Endothelial cell of umbilical vein (primary cell): ENCODE data around the gene TARBP1. TPM values are rescaled to one million over a fixed set of nuclear protein-coding genes. Genes with fewer than 3 reads are reported as not detected.

Experiments used
- BruUV-seq: library from RNA; stranded (reverse); fragments of 400-500 nt; replicated peaks from 2 replicates; lab custom pipeline; 2021; lab: Mats Ljungman, UMichigan
- CTCF ChIA-PET: fragments of 300-600, 350-600 bp; sonication (Branson Sonifier 250); formaldehyde crosslinking; loops from one replicate; lab custom pipeline; 2021; ENCODE audit warnings: antibody characterized with exemption, inconsistent platforms; lab: Charles Lee
- POLR2A ChIA-PET: fragments of 300-600, 350-600 bp; sonication (Branson Sonifier 250); formaldehyde crosslinking; loops from one replicate; lab custom pipeline; 2021; ENCODE audit warnings: antibody characterized with exemption, inconsistent platforms; lab: Charles Lee
- DNase-seq: peaks from one replicate; pipeline ENCODE4 v3.0.0-alpha.2; 2011; ENCODE audit warnings: low read depth, low spot score
- FAIRE-seq: peaks from 2 replicates; lab custom pipeline; 2011; peaks lifted over from hg19 to GRCh38; lab: Jason Lieb, UNC
- H2AFZ ChIP-seq: 2 replicates; pipeline ENCODE4 v1.6.0; 2012; ENCODE audit warnings: low read depth, low read length, control low read depth, inconsistent platforms
- H3K27ac ChIP-seq: 2 replicates; pipeline ENCODE4 v1.5.1; 2011; ENCODE audit warnings: low read depth, mild to moderate bottlenecking, control low read depth, low read length, moderate library complexity; ENCODE audit not compliant: insufficient read depth
- H3K27me3 ChIP-seq, 2 experiments: 2 replicates each; pipeline versions ENCODE4 v1.6.0 to v1.6.1; 2011; ENCODE audit warnings: low read length in 2 of 2, mixed read lengths in 1 of 2; ENCODE audit not compliant: control insufficient read depth in 2 of 2, insufficient read depth in 2 of 2
- H3K36me3 ChIP-seq, 2 experiments: 2 replicates in 1 of 2; 3 replicates in 1 of 2; pipeline ENCODE4 v1.5.1; 2011; ENCODE audit warnings: low read length in 2 of 2, mild to moderate bottlenecking in 1 of 2, moderate library complexity in 1 of 2; ENCODE audit not compliant: control insufficient read depth in 2 of 2, insufficient read depth in 2 of 2; ENCODE audit errors: extremely low read depth in 1 of 2
- H3K4me1 ChIP-seq: 3 replicates; pipeline ENCODE4 v1.5.1; 2011; ENCODE audit warnings: mild to moderate bottlenecking, low read length; ENCODE audit not compliant: control insufficient read depth, insufficient read depth; ENCODE audit errors: extremely low read depth
- H3K4me2 ChIP-seq: 2 replicates; pipeline ENCODE4 v1.6.1; 2011; ENCODE audit warnings: low read length, control low read depth, mixed read lengths; ENCODE audit not compliant: insufficient read depth
- H3K4me3 ChIP-seq, 3 experiments: fragments of 200-600 bp in 1 of 3; sonication (generic), shearing (Covaris generic) in 1 of 3; replicated peaks in 1 of 3; 2 replicates each; pipeline ENCODE4 v1.5.1; 2011 to 2016; ENCODE audit warnings: control low read depth in 3 of 3, low read length in 3 of 3, mild to moderate bottlenecking in 2 of 3, inconsistent platforms in 1 of 3, low read depth in 1 of 3, moderate library complexity in 1 of 3; ENCODE audit not compliant: insufficient read depth in 1 of 3
- H3K79me2 ChIP-seq: 2 replicates; pipeline ENCODE4 v1.6.0; 2012; ENCODE audit warnings: low read length, inconsistent platforms; ENCODE audit not compliant: control insufficient read depth, insufficient read depth
- H3K9ac ChIP-seq: replicated peaks from 2 replicates; pipeline ENCODE3; 2011; ENCODE audit warnings: low read length, control low read depth; ENCODE audit not compliant: insufficient read depth; ENCODE audit errors: extremely low read depth
- H3K9me1 ChIP-seq: replicated peaks from 3 replicates; pipeline ENCODE4 v1.6.0; 2011; ENCODE audit warnings: mild to moderate bottlenecking, low read length; ENCODE audit not compliant: control insufficient read depth, insufficient read depth; ENCODE audit errors: extremely low read depth
- H3K9me3 ChIP-seq: replicated peaks from 2 replicates; pipeline ENCODE4 v1.5.1; 2012; ENCODE audit warnings: low read length, inconsistent platforms; ENCODE audit not compliant: control insufficient read depth, insufficient read depth
- H4K20me1 ChIP-seq: replicated peaks from 2 replicates; pipeline ENCODE3; 2011; ENCODE audit warnings: mild to moderate bottlenecking, low read length; ENCODE audit not compliant: control insufficient read depth, insufficient read depth; ENCODE audit errors: extremely low read depth
- EZH2 ChIP-seq: IDR thresholded peaks from 2 replicates; pipeline ENCODE4 v1.6.1; 2012; ENCODE audit warnings: borderline replicate concordance, low read depth, mild to moderate bottlenecking, moderate library complexity, low read length, inconsistent platforms; ENCODE audit not compliant: severe bottlenecking
- FOS ChIP-seq: IDR thresholded peaks from 2 replicates; pipeline ENCODE4 v1.6.1; 2011; ENCODE audit warnings: mild to moderate bottlenecking, low read length, moderate library complexity, borderline replicate concordance; ENCODE audit not compliant: insufficient read depth
- GATA2 ChIP-seq: IDR thresholded peaks from 2 replicates; pipeline ENCODE4 v1.7.0; 2011; ENCODE audit warnings: low read depth, mild to moderate bottlenecking, moderate library complexity, mixed read lengths, low read length; ENCODE audit not compliant: insufficient read length, insufficient read depth
- JUN ChIP-seq: IDR thresholded peaks from 2 replicates; pipeline ENCODE4 v1.6.1; 2011; ENCODE audit warnings: borderline replicate concordance, low read depth; ENCODE audit not compliant: insufficient read length, insufficient read depth
- MYC ChIP-seq: IDR thresholded peaks from one replicate; pipeline ENCODE4 v1.6.1; 2011; ENCODE audit warnings: mild to moderate bottlenecking, low read depth, low read length
- POLR2A ChIP-seq: IDR thresholded peaks from 2 replicates; pipeline ENCODE4 v1.6.1; 2012; ENCODE audit warnings: low read depth, mild to moderate bottlenecking, control low read depth, low read length
- POLR2AphosphoS5 ChIP-seq: IDR thresholded peaks from 2 replicates; pipeline ENCODE4 v1.6.1; 2012; ENCODE audit warnings: low read depth, mild to moderate bottlenecking, control low read depth, low read length, moderate library complexity; ENCODE audit not compliant: insufficient read depth
- dilution Hi-C: fragments of 300-500 bp; cut with MboI; formaldehyde crosslinking; loops from one replicate; pipeline ENCODE4 v1.15.0; 2019; ENCODE audit warnings: low sequenced_read_pairs; ENCODE audit not compliant: extremely low pct_ligation_motif_present
- intact Hi-C: fragments of 100-400 bp; cut with micrococcal nuclease; formaldehyde crosslinking; loops from one replicate; pipeline ENCODE4 v1.10.0; 2022
- polyA plus RNA-seq, 4 experiments: library from polyadenylated mRNA; depleted of rRNA in 3 of 4; stranded (reverse) in 3 of 4; unstranded in 1 of 4; fragments of >200 nt; gene quantifications; 2 replicates each; pipeline versions ENCODE4 v1.2.1 to v1.2.3, GENCODE V29; 2011 to 2012; ENCODE audit warnings: missing spikeins in 1 of 4
- total RNA-seq: library from RNA; stranded (reverse); gene quantifications from 2 replicates; pipeline ENCODE4 v1.2.3, GENCODE V29; 2021
- TF ChIP-seq, protein P1 (sequence below), 2 donors: IDR thresholded peaks; 1 replicate in 1 of 2; 2 replicates in 1 of 2; pipeline ENCODE4 v1.5.1; 2011; ENCODE audit warnings: low read length in 2 of 2, mild to moderate bottlenecking in 2 of 2, moderate library complexity in 2 of 2, control low read depth in 1 of 2, inconsistent platforms in 1 of 2, low read depth in 1 of 2; ENCODE audit not compliant: insufficient read depth in 1 of 2; ENCODE audit errors: extremely low read depth in 1 of 2
- TF ChIP-seq, protein P2 (sequence below): IDR thresholded peaks from 2 replicates; pipeline ENCODE4 v1.6.1; 2011; ENCODE audit not compliant: insufficient read depth, insufficient read length

The TARBP1 gene
- total and polyA plus RNA-seq, 2 donors (not counting 3 experiments of a cell fraction or from before 2014, with no cell fraction given) = 17.3 to 23.4 TPM

DNA sequence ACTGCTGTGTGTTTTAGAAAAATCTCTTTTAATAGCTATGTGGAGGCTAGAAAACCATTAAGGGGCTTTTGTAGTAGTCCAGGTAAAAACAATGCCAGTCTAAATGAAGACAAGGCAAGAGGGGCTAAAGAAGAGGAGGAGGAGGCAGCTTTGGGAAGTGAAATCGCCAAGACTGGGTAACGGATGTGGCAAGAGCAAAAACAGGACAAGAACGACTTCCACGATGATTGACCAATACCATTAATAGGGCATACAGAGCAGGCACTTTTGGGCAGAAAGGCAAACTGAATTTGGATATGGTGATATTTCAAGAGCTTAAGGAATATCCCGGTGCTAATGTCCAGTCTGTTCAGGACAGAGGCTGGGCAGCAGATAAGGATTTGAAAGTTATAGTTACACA lies 83.7 kb downstream of the TARBP1 start:
- Histone ChIP-seq H3K4me3 (no peak overlapping the region), H3K27me3 (no peaks in the 10 kb centered on the region), H3K4me2 (no peak overlapping the region), H3K36me3 (peaks cover 0 to 2% of the 10 kb centered on the region in 2 experiments), H3K27ac (no peak overlapping the region), H2AFZ (no peak overlapping the region), H3K4me1 (no peaks in the 10 kb centered on the region), H3K79me2 (no peaks in the 10 kb centered on the region), H4K20me1 (no peaks in the 10 kb centered on the region), H3K9ac (no peak overlapping the region), H3K9me1 (no peaks in the 10 kb centered on the region), H3K9me3 (no peaks in the 10 kb centered on the region)
- no TSS peak for BruUV-seq
- dilution Hi-C loops = no loop called here
- TF ChIP-seq FOS (no peak), POLR2AphosphoS5 (no peak), MYC (no peak), GATA2 (no peak), POLR2A (no peak), EZH2 (no peak), JUN (no peak)
- TF ChIP-seq, protein P1, sequence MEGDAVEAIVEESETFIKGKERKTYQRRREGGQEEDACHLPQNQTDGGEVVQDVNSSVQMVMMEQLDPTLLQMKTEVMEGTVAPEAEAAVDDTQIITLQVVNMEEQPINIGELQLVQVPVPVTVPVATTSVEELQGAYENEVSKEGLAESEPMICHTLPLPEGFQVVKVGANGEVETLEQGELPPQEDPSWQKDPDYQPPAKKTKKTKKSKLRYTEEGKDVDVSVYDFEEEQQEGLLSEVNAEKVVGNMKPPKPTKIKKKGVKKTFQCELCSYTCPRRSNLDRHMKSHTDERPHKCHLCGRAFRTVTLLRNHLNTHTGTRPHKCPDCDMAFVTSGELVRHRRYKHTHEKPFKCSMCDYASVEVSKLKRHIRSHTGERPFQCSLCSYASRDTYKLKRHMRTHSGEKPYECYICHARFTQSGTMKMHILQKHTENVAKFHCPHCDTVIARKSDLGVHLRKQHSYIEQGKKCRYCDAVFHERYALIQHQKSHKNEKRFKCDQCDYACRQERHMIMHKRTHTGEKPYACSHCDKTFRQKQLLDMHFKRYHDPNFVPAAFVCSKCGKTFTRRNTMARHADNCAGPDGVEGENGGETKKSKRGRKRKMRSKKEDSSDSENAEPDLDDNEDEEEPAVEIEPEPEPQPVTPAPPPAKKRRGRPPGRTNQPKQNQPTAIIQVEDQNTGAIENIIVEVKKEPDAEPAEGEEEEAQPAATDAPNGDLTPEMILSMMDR (IDR thresholded peaks at IDR 0.05; ENCODE audit: extremely low read depth in 1 of 2, insufficient read depth in 1 of 2, low read depth in 1 of 2, low read length in 2 of 2) = no peak
- TF ChIP-seq, protein P2, sequence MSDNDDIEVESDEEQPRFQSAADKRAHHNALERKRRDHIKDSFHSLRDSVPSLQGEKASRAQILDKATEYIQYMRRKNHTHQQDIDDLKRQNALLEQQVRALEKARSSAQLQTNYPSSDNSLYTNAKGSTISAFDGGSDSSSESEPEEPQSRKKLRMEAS = no peak
- DNase-seq (no peak), FAIRE-seq (no peak)
- ChIA-PET POLR2A (no interaction called here), CTCF (interaction anchor here (1.0 kb wide), 1 partner anchor 85 kb away, joined by 3 read pairs; no protein-coding TSS in a partner anchor)
- intact Hi-C loops = no loop called here
